ENCODE data around the gene PSD4. TPM values are rescaled to one million over a fixed set of nuclear protein-coding genes. Genes with fewer than 3 reads are reported as not detected.

PSD4 gene
- total RNA-seq, 2 donors from 2014 or later, result 5.2 to 13.3 TPM

- no peaks in the 10 kb centered on the region for H3K9me3 ChIP-seq (ENCODE audit: control insufficient read depth, low read length)
- H3K27ac ChIP-seq (ENCODE audit: low read depth, low read length), result no peak overlapping the region
- peaks cover 10% of the 10 kb centered on the region for H3K4me1 Mint-ChIP-seq
- peaks cover 52% of the 10 kb centered on the region for H3K27me3 Mint-ChIP-seq (ENCODE audit: insufficient read depth)
- H3K4me3 ChIP-seq (ENCODE audit: low read length), result no peak overlapping the region
- no peak overlapping the region for H3K9ac ChIP-seq (ENCODE audit: extremely low read depth, low read length, poor library complexity, severe bottlenecking)
- H3K4me1 ChIP-seq (ENCODE audit: control insufficient read depth, insufficient read depth, low read length), result no peaks in the 10 kb centered on the region
- H3K4me3 Mint-ChIP-seq, result no peak overlapping the region
- 92 to 93% methylated on average over 3 to 4 of the region's 4 CpGs for WGBS, 2 experiments (ENCODE audit: insufficient coverage in 1 of 2, insufficient read length in 1 of 2)
- H3K9me3 Mint-ChIP-seq, result no peaks in the 10 kb centered on the region
- TF ChIP-seq CTCF (conservative IDR thresholded peaks at IDR 0.05), result no peak
- H3K27me3 ChIP-seq (ENCODE audit: control insufficient read depth, insufficient read depth, low read length, poor library complexity, severe bottlenecking), result peaks cover 20% of the 10 kb centered on the region
- H3K27ac Mint-ChIP-seq, result no peak overlapping the region
- H3K36me3 Mint-ChIP-seq (ENCODE audit: low read depth), result no peaks in the 10 kb centered on the region
- DNase-seq, result no peak
- H3K36me3 ChIP-seq (ENCODE audit: control insufficient read depth, insufficient read depth, low read length), result no peaks in the 10 kb centered on the region
These were observed 81.6 kb downstream of the PSD4 start for GRCh38 chr2:113255140-113256070.

GRCh38 chr2:113257516-113258264 is 83.9 kb downstream of the PSD4 start:
- peaks cover 32% of the 10 kb centered on the region for H3K27me3 ChIP-seq (ENCODE audit: control insufficient read depth, insufficient read depth, low read length, poor library complexity, severe bottlenecking)
- no peak overlapping the region for H3K4me3 ChIP-seq (ENCODE audit: low read length)
- Mint-ChIP-seq H3K36me3 (ENCODE audit: low read depth) (no peaks in the 10 kb centered on the region), H3K9me3 (no peaks in the 10 kb centered on the region), H3K4me1 (peaks cover 10% of the 10 kb centered on the region), H3K27ac (no peak overlapping the region), H3K4me3 (no peak overlapping the region), H3K27me3 (ENCODE audit: insufficient read depth) (peaks cover 60% of the 10 kb centered on the region)
- no peak for TF ChIP-seq CTCF (conservative IDR thresholded peaks at IDR 0.05)
- H3K9me3 ChIP-seq (ENCODE audit: control insufficient read depth, low read length), result no peaks in the 10 kb centered on the region
- 71 to 83% methylated on average over 4 to 7 of the region's 7 CpGs for WGBS, 2 experiments (ENCODE audit: insufficient coverage in 1 of 2, insufficient read length in 1 of 2)
- no peaks in the 10 kb centered on the region for H3K36me3 ChIP-seq (ENCODE audit: control insufficient read depth, insufficient read depth, low read length)
- H3K4me1 ChIP-seq (ENCODE audit: control insufficient read depth, insufficient read depth, low read length), result no peaks in the 10 kb centered on the region
- no peak overlapping the region for H3K9ac ChIP-seq (ENCODE audit: extremely low read depth, low read length, poor library complexity, severe bottlenecking)
- DNase-seq, result no peak
- no peak overlapping the region for H3K27ac ChIP-seq (ENCODE audit: low read depth, low read length)

- H3K27me3 ChIP-seq (ENCODE audit: control insufficient read depth, insufficient read depth, low read length, poor library complexity, severe bottlenecking), result peaks cover 35% of the 10 kb centered on the region
- Mint-ChIP-seq H3K27ac (no peak overlapping the region), H3K4me1 (peaks cover 10% of the 10 kb centered on the region), H3K9me3 (no peaks in the 10 kb centered on the region), H3K36me3 (ENCODE audit: low read depth) (no peaks in the 10 kb centered on the region), H3K4me3 (no peak overlapping the region), H3K27me3 (ENCODE audit: insufficient read depth) (peaks cover 62% of the 10 kb centered on the region)
- no peaks in the 10 kb centered on the region for H3K9me3 ChIP-seq (ENCODE audit: control insufficient read depth, low read length)
- no peak for DNase-seq
- H3K9ac ChIP-seq (ENCODE audit: extremely low read depth, low read length, poor library complexity, severe bottlenecking), result no peak overlapping the region
- no peak overlapping the region for H3K4me3 ChIP-seq (ENCODE audit: low read length)
- H3K4me1 ChIP-seq (ENCODE audit: control insufficient read depth, insufficient read depth, low read length), result no peaks in the 10 kb centered on the region
- no peak overlapping the region for H3K27ac ChIP-seq (ENCODE audit: low read depth, low read length)
- WGBS, 2 experiments (ENCODE audit: insufficient coverage in 1 of 2, insufficient read length in 1 of 2), result 71 to 84% methylated on average over 5 of the region's 6 CpGs
- no peaks in the 10 kb centered on the region for H3K36me3 ChIP-seq (ENCODE audit: control insufficient read depth, insufficient read depth, low read length)
- TF ChIP-seq CTCF (conservative IDR thresholded peaks at IDR 0.05), result no peak
These were observed 84.8 kb downstream of the PSD4 start for GRCh38 chr2:113258471-113259147.
